Testis (tissue), 2 donors: ENCODE data around the gene AFF4.

Experiments
- CTCF ChIP-seq, 3 experiments: fragments of 450-650 bp in 2 of 3; fragments of 200-600 bp in 1 of 3; sonication (generic) in 1 of 3; IDR thresholded peaks; one replicate each; pipeline ENCODE4 v1.5.1; 2016 to 2019; ENCODE audit warnings: antibody characterized with exemption in 3 of 3, mild to moderate bottlenecking in 2 of 3, moderate library complexity in 1 of 3
- POLR2A ChIP-seq: fragments of 450-650 bp; IDR thresholded peaks from one replicate; pipeline ENCODE4 v1.6.1; 2017; ENCODE audit warnings: antibody characterized with exemption, mild to moderate bottlenecking, moderate library complexity

DNA sequence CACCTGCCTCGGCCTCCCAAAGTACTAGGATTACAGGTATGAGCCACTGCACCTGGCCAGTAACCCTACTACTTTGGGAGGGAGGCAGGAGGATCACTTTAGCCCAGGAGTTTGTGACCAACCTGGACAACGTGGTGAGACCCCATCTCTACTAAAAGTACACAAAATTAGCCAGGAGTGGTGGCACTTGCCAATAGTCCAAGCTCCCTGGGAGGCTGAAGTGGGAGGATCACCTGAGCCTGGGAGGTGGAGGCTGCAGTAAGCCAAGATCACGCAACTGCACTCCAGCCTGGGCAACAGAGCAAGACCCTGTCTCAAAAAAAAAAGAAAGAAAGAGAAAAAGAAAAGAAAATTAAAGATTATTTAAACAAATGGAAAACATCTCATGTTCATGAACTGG, 107.4 kb downstream of the AFF4 start:
- TF ChIP-seq POLR2A: no peak
- TF ChIP-seq CTCF (IDR thresholded peaks at IDR 0.05): no peak
